DMS53 treated with DMSO at 0.1 percent for 48 hours (cell line): Measurements from ENCODE around the gene ADCY1.

Source experiments
- DNase-seq: peaks from one replicate; lab custom pipeline; 2025; ENCODE audit not compliant: unreplicated experiment; lab: John Stamatoyannopoulos, UW

The ADCY1 gene

DNA sequence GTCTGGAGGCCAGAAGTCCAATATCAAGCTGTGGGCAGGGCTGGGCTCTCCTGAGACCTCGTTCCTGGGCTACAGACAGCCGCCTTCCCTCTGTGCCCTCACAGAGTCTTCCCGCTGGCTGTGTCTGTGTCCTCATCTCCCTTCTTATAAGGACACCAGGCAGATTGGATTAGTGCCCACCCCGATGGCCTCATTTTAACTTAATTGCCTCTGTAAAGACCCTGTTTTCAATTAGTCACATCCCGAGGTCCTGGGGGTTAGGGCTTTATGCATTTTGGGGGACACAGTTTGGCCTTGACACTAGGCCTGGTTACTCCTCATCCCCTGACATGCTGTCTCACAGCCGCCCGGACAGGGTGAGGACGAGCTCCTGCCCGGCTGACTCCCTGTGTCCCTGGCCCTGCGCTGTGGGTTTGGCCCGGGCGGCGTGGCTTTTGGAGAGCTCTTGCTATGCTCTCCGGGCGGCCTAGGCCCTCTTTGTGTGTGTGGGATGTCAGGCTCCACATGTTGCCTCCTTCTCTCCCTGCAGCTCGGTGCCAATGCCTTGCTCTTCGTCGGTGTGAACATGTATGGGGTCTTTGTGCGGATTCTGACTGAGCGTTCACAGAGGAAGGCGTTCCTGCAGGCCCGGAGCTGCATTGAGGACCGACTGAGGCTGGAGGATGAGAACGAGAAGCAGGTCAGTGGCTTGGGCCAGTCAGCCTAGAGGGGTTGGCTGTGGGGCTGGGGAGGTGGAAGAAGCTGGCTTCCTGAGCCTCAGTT is 18.2 kb downstream of the ADCY1 start:
- no peak for DNase-seq

DNA sequence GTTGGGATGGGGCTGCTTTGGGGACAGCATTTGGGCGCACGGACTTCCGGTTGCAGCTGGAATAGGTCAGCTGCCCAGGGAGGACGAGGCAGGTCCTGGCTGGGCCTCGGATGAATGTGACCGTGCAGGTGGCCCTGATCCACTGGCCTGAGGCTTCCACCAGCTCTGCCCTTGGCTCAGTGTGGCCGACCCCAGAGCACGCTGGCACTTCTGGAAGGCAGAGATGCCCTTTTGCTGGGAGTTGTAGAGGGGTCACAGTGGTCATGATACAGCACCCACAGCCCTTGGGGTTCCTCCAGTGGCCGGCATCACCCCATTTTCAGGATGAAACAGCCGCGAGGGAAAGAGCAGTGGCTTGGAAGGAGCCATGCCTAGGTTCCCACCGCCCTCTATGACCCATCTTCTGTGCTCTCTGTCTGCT is 19.0 kb downstream of the ADCY1 start:
- DNase-seq = no peak

DNA sequence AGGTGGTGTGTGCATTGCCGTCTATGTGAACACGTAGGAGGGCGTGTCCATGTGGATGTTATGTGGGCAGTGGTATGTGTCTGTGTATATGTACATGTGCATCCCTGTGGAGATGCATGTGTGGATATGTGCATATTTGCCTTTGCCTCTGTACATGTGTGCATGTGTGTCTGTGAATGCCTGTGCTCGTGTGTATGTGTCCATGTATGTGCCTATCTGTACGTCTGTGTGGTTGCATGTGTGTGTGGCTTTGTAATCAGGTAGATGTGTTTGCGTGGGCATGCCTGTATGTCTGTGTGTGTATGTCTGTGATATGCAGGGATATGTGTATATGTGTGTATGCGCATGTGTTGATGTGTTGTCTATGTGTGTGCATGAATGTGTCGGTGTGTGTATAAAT is 19.7 kb downstream of the ADCY1 start:
- no peak for DNase-seq

DNA sequence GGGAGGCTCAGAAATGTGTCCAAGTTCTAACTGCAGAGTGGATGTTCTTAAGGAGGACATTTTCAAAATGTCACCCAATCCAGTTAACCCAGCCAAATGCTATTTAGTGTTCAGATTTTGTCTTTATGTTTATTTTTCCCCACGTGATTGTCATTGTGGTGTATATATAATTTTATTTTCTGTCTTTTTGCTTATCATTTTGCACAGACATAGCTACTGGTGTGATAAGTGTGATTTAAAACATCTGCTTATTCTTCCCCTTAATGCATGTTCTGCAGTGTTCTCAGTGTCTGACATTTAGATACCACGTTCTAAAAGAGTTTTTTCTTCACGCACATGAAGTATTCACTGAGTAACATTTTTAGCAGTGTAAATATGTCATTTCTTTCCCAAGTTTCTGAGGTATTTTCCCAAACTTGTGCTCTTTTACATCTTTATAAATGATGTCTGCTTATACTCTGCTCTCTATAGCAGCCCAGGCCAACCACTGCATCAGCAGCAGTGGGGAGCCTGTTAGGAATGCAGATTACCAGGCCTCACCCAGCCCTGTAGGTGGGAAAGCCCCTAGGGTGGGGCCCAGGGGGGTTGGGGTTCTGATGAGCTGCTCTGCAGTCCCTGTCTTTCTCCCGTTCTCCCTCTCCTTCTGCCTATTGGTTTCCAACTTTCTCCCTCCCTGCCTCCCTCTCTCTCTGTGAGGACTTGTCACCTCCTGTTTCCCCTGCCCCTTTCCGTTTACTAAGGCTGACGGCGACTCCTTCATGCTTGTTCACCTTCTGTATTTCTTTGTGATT is 20.8 kb downstream of the ADCY1 start:
- DNase-seq = no peak

DNA sequence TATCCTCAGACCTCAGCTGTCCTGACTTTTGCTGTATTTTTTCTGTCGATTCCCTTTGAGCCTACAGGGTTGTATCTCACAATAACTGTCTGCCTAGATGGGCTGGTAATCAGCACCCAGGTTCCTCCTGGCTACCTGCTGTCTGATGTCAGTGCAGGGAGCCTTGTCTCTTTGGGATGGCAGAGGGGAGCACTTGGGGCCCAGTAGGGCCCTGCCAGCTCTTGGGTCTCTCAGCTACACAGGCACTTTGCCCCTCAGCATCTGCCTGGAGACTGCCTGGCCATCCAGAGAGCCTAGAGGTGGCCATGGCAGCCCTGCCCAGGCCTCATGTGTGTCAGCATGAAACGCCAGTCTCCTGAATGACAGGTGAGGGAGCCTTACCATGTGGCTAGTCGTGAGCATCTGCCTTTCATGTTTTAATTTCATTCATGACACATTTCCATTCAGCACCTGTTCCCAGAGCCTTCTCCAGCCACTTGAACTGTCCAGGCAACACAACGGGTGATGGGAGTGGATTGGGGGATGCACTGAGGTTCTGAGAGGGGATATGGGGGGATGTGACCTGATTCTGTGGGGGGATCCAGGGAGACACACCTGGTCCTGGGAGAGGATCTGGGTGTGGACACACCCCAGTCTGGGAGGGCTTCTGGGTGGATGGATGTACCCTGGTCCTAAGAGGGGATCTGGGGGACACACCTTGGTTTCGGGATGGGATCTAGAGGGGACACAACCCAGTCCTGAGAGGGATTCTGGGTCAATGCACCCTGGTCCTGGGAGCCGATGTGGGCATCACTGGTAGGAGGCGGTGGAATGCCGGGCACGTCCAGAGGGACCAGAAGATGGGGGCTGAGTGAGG is 21.9 kb downstream of the ADCY1 start:
- DNase-seq = no peak

DNA sequence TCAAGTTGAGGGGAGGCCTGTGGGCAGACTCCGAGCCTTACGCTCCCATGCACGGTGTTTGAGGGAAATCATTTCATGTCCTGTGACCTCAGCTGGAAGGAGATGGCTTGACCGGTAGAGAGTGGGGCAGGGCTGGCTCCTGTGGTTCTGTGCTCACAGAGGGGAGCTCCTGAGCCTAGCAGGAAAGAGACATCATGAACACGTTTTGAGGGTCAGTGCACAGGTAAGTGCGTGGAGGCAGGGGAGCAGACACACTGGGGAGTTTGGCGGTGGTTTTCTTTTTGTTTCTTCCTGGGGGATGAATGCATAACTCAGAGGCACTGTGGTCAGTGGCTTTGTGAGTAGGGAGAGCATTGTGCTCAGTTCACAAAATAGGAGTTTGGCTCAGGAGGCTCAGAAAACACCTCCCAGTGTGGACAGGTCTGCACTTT is 22.5 kb downstream of the ADCY1 start:
- DNase-seq = no peak

DNA sequence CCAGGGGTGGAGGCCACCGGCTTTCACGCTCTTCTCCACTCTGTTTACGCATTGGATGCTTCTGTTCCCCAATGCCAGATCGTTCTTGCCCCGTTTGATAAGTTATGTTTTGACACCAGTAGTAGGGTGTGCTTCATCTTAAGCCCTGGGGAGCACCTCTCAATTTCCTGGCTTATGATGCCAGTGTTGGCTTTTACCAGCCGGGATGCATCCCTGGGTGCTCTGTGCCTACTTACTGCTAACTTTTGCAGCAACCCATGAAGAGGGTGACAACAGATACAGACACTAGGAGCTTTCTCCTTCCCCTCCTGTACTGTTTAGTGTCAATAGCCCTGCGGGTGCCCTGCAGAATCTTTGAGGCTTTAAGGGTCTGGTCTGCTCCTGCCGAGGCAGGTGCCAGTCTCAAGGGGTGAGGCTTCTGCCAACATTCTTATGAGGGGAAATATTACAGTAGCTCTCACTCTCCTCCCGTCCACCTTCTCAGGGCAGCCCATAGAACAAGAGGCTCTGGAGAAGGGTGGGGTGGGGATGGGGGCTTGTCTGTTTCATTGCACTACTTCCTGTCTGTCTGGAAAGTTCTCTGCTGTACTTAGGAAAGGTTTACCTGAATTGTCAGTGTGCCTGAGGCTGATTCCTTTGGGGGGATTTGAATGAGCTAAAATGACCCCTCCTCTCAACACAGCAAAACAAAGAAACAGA is 23.3 kb downstream of the ADCY1 start:
- no peak for DNase-seq

DNA sequence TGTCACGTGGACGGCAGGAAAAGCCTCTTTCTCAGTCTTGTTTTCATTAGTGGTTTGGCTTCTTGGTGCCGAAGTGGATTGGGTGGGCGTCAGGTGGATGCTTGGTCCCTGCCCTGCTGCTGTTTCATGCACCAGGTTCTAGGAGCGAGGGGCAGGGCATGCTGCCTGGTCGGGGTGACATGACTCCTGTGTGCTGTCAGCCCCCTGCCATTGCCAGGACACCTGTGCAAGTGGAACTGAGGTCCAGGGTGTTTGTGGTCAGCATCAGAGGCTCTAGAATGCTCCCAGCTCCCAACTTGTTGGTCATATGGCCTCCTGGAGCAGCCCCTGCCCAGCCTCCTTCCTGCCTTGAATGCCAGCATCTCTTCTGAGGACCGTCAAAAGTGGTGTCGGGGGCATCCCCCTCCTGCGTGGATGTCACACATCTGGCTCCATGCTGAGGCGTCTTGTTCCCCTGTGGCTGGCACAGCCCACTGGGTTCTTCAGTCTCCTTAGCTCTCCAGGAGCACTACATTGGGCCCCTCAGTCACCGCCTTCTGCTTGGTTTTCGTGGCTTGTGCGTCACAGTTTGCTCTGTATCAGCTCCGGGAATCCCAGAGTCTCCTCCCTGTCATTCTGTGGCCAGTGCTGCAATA is 24.8 kb downstream of the ADCY1 start:
- DNase-seq = no peak

DNA sequence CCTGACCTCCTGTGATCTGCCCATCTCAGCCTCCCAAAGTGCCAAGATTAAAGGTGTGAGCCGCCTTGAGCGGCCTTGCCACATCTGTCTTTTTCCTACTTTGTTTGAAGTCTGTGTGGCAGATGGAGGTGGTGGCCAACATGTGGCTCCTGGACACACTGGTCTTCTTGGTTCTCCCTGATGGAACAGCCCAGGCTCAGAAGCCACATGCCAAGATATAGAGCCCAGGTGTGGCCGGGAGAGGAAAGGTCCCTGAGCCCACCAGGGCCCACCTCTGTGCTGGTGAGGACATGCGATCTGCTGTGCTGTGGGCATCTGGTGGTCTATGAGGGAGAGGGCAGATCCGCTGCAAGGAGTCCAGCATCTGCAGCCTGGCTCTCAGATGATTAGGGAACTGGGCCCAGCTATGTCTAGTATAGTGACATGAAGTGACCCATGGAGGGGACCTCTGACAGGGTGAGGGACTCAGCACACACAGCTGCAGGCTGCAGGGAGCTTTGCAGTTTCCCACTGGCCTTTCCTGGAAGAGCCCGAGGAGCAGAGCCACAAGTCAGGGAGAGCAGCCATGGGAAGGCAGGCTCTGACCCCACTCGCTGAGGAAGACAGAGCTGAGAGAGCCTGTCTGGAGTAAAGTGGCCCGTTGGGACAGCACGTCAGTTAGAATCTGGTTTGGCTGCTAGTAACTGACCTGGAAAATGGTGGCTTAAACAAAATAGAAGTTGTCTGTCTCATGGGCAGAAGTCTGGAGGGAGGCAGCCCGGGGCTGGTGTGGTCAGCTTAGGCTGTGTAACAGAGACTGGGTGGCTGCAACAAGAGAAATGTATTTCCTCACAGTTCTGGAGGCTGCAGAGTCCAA is 25.9 kb downstream of the ADCY1 start:
- DNase-seq = no peak

DNA sequence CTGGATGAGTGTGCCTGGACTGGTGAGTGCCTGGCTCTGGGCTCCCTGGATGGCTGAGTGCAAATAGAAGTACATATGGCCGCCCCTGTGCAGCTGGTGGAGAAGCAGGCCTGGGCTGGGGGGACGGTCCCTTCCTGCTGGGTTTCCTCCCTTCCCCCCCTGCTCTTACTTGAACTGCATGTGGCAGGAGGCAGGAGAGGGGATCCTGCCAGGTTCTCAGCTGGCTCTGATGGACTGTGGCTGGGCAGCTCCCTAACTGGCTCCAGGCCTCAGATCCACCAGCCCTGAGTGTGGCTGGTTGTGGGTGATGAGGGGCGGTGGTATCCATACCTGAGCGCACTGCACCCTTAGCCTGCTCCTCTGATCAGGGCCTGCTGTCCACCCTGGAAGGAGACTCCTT is 26.9 kb downstream of the ADCY1 start:
- no peak for DNase-seq

DNA sequence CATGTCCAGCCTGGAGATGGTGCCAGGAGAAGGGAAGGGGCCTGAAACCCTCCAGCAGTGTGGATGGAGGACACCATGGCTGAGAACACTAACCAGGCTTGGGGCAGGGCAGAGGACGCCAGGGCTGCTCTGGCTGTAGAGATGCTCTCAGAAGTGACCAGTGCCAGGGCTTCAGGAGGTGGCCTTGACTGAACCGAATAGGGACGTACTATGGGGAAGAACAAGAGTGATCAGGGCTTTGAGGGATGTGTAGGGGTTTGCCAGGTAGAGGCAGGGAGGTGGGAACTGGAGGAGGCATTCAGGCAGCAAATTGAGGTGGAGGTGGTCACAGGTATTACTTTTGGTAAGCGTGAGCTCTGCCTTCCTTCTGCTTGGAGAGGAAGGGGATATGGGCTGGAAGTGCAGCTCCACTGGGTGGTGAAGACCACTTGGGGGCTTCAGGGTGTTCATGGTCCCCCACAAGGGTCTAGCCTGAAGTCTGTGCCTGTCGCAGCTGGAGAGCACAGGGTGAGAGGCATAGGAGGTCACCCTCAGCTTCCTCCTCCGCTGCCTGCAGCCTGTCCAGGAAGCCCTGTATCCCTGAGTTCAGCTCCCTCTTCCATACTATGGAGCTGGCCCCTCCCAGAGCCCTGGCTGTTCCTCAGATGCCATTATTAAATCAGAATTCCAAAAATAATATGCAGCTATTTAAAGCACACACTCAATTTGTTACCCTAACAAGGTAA is 27.8 kb downstream of the ADCY1 start:
- DNase-seq = no peak

DNA sequence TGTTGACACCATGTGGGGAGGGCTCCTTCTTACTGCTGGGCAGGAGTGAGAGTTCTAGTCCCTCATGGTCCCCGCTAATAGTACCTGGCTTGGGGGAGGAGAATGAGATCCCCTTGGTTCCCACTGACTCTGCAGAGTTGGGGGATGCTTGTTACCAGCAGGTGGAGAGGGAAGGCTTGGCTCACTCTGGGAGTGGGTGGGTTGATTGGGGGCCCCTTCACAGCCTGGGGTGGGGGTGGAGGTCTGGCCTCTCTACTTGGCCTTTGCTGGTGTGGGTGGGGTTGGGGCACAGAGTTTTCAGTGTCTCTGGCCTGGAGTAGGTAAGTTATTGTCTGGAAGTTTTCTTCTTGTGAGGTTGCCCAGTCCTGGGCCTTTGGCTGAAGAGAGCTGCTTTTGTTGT is 31.9 kb downstream of the ADCY1 start:
- DNase-seq = no peak

DNA sequence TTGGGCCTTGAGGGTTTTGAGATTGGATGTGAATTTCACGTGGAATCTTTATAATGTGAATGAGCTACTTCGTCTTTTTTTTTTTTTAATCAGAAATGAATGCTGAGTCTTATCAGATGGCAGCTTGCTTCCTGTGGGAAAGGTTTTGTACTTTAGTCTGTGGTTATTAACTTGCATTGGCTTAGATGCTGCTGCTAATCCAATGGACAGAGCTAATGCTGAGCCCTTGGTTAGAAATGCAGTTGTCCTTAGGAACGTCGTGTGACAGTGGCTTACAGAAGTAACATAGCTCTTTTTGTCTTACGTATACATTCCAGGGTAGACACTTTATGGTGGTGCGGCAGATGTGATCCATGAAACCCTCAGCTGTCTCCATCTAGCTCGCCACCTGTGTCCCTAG is 32.8 kb downstream of the ADCY1 start:
- DNase-seq = no peak

DNA sequence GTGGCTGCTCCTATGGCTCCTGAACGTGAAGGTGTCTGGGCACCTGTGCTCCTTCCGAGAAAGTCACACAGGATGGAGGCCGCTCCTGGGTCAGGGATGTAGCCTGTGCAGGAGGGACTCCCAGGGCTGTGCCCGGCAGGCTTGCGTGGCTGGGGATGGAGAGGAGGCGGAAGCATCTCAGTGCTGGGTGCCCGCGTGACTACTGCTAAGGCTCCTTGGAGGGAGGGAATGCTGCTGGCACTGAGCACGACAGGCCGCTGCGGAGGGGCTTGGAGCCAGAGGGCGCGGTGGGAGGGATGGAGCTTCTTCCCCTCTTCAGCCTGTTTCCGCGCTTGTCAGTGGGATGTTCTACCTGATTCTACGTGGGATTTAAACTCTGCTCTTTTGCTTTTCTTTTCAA is 35.0 kb downstream of the ADCY1 start:
- no peak for DNase-seq

DNA sequence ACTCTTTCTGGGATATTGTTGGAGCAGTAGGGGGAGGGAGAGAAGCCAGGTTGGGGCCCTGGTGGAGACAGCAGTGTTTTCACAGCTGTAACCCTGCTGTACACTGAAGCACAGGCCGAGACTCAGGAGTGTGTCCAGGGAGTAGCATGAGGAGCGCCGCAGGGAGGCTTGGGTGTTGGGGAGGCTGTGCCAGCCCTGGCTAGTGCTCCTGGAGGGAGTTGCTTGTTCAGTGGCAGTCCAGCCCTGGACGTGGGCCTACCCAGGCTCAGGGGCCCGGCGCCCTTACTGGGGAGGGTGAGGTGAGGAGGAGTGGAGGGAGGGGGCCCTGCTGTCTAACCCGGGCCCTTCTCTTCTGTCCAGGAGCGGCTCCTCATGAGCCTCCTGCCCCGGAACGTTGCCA is 35.9 kb downstream of the ADCY1 start:
- DNase-seq = no peak

DNA sequence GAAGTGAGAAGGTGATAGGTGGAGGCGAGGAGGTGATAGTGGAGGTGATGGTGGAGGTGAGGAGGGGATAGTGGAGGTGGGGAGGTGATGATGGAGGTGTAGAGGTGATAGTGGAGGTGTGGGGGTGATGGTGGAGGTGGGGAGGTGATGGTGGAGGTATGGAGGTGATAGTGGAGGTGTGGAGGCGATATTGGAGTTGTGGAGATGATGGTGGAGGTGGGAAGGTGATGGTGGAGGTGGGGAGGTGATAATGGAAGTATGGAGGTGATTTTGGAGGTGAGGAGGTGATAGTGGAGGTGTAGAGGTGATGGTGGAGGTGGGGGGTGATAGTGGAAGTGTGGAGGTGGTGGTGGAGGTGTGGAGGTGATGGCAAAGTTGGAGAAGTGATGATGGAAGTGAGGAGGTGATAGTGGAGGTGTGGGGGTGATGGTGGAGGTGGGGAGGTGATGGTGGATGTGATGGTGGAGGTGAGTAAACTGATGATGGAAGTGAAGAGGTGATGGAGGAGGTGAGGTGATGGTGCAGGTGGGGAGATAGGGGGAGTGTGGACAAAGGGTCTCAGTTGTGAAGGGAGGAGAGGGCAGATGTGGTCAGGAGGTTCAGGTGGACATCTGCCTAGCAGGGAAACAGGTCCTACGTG is 36.6 kb downstream of the ADCY1 start:
- no peak for DNase-seq

DNA sequence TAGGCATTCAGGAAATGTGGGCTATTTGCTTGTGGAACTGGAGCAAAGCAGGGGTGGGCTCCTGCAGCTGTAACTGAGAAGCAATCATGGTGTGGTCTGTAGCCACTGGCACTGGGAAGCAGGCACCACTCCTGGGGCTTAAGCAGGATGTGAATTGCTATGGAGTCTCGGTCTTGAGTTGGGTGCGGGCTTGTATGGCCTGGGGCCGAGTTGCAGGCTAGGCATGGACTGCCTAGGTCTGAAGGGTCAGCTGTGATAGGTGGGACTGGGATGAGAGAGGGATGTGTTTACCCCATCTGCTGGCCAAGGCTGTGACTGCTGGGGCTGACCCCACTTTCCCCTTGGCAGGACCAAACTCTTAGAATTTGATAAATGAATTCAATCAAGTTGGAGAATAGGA is 43.0 kb downstream of the ADCY1 start:
- DNase-seq = no peak

DNA sequence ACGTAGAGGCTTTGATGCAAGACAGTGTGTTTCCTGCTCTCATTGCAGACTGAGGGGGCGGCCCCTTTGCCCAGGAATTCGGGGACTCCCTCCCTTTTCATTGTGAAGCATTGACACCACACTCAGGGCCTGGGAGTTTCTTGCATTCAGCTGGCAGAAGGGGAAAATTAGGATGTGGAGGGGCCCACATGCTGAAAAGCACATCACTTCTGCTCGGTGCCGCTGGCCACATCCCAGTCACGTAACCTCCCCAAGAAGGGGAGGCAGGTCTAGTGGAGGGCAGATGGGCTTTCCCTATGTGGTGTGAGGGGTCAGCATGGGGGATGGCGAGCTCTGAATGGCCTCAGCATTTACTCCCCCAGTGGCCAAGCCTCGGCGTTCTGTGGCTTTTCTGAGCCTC is 47.9 kb downstream of the ADCY1 start:
- DNase-seq = no peak

DNA sequence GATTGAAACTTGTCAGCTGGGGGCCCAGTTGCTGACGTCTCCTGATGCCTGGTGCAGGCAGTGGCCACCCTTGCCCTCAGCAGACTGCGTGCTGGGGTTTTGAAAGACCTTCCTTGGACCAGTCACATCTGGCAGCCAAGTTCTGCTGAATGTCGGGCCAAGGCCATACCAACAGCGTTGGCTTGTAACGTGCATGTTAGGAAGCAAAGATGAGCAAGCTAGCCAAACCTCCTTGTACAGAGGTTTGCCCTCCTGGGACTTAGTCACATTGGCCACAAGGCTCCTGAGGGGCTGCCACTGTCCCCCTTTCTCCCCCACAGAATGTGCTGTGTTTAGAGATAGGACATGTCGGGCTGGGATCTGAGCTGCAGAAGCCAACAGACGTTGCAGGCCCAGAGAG is 49.0 kb downstream of the ADCY1 start:
- DNase-seq = no peak
